HG02610 (cell line): ENCODE measurements around the gene FARP2.
"Not testable (repeated sequence)": the region's sequence is repeated elsewhere in the genome, so short reads cannot be mapped to it uniquely, and the experiment has no call there.

Experiments used
- ATAC-seq: cut with Tn5 transposase; IDR thresholded peaks from one replicate; pipeline ENCODE4 v1.9.1; 2021; ENCODE audit warnings: mild to moderate bottlenecking, moderate library complexity; ENCODE audit not compliant: unreplicated experiment

FARP2 gene

DNA sequence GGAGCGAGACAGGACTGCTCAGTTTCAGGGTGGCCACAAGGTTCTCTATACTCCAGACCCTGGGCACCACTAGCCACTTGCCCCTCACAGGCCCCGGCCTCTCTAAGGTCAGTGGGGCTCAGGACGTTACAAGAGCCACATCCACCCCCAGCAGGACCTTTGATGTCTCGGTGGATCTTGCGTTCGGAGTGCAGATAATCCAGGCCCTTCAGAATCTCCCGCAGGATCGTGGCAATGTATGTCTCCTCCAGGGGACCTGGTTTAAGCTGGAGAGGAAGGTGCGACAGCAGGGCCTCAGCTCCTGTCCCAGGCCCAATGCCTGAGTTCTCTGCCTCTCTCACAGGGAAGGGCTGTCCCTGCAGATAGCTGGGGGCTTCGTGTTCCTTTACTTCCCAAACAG lies 143.9 kb downstream of the FARP2 start:
- ATAC-seq: no peak

DNA sequence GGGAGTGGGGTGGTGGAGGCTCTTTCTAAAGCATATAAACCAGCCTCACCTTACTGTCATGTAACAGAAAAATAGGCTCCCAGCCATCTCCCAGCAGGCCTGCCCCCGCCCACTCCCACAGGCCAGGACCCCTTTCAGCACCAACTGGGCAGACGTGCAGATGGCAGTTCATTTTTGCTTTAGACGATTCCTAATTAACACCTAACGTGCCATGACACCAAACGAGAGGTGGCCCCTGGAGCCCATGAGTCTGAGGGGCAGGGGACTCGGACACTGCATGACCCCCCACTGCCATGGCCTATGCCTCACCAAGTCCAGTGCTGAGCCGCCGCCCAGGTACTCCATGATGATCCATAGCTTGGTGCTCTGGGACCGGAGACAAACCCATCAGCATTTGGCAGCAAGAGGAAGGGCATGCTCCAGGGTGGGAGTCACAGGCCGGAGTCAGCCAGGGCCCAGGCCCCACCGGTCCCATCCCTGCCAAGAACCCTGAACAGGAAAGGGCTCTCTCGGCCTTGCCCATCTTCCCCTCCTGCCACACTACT lies 144.4 kb downstream of the FARP2 start:
- ATAC-seq: no peak

DNA sequence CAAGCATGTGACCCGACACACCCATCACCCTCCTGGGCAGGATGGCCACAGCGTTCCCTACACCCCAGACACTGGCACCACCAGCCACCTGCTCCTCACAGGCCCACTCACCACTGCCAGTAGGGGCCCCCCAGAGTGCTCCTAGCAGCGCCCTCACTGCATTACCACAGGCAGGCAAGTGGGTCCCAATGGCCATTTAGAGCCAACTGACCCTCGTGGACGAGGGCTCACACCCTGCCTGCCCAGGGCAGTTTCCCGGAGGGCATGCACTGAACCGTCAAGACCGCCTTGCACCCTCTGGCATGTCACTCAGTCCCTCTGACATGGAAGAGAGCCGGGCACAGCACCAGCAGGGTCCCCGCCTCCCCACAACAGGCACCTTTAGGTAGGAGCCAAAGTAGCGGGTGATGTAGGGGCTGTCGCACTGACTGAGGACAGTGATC lies 145.0 kb downstream of the FARP2 start:
- no peak for ATAC-seq

DNA sequence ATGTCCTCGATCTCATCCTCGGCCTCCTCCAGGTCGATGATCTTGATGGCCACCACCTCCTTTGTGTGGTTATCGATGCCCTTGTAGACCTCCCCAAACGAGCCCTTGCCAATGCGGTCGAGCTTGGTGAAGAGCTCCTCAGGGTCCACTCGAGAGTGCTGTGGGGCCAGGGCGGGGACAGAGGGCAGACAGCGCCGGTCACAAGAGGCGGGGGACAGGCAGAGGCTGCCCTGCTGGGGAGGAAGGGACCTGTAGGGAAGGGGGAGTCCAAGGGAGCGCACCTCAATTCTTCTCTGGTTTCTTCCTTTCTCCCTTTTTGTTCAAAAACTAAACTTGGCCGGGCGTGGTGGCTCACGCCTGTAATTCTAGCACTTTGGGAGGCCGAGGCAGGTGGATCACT lies 145.5 kb downstream of the FARP2 start:
- ATAC-seq: no peak

DNA sequence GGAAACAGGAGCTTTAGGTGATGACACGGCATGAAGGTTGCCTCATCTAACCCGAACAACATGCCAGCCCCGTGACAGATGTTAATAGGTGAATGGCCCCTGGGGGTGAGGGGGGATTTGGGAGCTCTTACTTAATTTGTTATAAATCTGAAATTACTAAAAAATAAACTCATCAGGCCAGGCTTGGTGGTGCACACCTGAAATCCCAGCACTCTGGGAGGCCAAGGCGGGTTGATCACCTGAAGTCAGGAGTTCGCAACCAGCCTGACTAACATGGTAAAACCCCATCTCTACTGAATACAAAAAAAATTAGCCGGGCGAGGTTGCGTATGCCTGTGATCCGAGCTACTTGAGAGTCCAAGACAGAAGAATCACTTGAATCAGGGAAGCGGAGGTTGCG lies 146.2 kb downstream of the FARP2 start:
- ATAC-seq: no peak

DNA sequence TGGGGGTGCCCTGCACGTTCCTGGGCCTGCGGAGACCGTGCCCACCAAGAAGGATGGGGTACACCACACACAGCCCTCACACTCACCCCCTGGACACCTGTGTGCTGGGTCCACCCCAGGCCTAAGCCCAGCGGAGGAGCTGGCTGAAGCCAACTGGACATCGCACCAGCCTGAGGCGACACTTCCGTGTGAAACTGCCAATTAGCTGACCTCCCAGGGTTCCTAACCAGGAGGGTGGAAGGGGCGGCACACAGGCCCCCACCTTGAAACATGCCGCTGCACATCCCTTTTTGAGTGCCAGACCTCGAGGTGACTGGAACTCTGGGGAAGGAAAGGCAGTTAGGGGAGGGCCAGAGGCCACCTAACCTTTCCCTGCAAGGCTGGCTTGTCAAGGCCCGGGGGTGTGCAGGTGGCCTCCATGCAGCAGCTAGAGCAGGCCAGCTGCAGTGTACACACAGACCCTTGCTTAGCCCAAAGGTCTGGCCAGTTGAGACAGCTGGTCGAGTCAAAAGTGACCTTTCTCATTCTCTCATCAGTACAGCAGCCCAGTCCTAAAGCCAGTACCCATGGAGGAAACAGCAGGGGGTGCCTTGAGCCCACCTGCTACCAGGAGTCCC lies 147.8 kb downstream of the FARP2 start:
- no peak for ATAC-seq

DNA sequence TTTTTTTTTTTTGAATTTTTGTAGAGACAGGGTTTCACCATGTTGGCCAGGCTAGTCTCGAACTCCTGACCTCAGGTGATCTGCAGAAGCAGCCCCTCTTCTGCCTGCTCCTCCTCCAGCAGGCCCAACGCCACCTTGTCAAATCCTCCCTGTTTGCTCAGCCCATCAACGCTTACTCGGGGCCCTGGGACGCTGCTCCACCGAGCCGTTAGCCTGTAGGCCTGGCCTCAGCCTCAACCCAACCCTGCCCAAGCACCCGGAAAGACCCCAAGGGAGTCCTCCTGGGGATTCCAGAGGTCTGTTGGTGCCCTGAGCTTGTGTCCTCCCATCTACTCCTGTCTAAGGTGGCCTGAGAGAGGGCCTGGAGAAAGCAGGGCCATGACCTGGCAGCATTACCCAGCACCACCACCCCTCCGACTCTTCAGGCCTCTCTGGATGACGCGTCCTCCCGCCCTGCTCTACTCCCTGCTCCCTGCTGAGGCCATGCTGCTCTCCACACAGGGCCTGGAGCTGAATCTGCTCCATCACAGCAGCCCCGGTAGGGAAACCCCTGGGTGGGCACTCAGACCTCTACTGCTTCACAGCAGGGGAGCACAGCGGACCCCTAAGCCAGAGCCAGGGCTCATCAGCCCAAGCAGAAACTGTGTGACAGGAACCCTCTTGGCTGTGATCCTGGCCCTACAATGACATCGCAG lies 149.1 kb downstream of the FARP2 start:
- ATAC-seq: no peak

DNA sequence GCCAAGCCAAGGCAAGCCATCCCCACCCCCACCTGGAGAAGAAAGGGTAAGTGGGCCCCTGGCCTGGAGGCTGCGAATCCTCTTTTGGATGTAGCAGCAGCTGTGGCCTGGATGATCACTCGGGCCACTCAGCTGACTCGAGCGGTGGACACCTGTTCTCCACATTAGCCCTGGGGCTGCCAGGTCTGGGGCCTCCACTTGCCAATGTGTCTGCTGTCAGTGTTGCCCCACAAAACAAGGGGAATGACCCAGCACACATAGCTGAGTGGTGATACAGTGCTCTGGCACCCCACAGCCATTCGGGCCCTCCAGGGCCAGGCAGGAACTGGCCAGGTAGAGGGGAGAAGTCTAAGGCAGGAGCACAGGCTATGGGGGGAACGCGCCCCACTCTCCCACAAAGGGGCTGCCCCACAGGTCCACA lies 149.7 kb downstream of the FARP2 start:
- no peak for ATAC-seq

DNA sequence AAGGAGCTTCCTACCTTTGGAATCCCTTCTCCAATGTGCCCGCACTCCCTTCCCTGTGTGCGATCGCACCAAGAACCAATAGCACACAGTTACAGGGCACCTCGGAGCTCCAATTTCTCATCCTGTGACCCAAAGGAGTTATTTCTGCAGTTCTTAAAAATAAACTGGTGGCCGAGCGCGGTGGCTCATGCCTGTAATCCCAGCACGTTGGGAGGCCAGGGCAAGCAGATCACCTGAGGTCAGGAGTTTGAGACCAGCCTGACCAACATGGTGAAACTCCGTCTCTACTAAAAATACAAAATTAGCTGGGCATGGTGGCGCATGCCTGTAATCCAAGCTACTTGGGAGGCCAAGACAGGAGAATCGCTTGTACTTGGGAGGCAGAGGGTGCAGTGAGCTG lies 150.2 kb downstream of the FARP2 start:
- ATAC-seq: not testable (repeated sequence)

DNA sequence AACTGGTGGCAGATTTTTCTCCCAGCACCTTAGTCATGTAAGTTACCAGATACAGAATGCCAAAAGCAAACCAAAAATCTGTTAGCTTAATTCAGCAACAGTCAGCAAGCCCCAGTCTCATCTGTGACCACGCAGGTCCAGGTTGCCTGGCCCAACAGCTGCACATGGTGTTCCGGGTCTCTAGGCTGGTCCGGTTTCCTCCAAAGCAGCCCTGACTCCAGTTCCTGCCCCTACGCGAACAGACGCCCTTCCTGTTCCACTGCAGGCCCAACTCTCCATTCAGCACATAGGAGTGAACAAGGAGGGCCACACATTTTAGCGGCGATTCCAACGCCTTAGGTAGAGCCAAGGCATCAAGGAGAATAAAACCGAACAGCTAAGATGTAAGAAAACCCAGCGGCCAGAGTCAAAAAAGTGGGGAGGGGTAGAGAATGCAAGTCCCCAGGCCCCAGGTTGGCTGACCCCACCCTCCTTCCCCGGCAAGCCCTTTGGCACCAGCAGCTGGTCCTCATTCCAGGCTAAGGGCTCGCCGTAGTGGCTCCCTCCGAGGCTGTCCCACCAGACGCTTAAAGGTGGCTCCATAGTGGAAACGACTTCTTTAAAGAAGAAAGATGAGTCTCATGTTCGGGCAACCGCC lies 150.8 kb downstream of the FARP2 start:
- ATAC-seq: no peak

DNA sequence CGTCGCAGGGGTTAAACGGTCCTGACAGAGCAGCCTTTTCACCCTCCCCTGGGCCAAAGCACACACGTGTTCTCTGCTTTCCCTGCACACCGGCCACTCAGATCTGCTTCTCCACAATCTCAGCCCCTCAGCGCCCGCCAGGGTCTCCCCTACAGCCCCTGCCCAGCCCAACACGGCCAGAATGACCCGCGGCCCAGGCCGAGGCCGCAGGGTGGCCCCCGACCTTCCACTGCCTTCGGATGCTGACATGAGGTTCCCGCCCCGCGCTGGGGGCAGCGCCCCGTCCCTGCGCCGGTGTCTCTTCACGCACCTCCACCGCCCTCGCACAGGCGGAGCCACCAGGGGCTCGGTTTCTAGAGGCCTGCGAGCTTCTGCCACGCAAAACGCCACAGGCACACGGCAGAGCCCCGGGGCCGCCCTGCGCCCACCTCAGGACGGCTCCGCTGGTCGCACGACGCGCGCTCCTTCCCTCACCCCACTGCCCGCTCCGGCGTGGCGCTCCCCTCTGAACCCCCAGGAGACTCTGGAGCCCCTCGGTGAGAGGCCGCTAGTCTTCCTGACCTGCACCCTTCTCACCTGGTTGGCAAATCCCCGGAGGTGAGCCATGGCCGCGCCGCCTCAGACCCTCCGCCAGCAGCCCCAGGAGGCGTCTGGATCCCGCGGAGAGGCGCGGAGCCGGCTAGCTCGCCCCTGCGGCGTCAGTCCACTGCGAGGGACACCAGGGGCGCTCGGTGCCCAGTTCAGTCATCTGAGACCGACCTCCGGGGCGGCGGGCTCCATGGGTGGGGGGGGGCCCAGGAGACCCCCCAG lies 151.6 kb downstream of the FARP2 start:
- ATAC-seq: peak; percentile 1

DNA sequence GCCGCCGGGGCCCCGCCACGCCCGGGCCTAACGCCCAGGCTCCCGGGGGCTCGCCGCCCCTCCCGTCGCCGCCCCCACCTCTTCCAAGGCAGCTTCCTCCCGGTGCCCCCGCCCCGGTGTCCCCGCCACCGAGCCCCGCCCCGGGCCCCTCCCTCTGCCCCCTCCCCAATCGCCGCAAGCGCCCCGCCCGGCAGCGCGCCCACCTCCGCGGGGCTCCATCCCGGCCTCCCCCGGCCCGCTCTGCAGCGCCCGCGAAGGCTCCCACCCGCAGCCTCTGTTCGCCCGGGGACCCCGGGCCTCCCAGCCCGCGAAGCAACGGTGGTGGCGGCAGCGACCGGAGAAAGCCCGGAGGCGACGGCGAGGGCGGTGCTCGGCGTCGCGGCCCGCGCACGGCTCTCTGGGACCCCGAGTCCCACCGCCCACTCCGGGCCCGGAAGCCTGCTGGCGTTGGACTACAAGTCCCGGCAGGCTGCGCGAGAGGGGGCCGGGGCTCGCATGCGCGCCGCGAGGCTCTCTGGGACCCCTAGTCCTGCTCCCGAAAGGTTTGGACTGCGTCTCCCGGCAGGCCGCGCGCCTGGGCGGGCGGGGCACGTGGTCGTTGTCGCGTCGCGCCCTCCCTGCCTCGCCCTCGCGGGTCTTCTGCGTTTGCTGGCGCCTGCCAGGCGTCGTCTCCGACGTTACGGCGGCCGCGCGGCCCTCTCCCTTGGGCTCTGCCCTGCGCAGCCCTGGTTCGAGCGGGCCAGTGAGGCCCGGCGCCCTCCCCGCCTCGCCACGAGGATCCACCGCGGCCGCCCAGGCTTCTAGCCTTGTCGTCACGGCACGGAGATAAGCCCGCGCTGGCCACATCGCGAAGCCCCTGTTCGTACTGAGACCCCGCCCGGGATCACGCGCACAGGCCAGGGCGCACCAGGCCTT lies 152.4 kb downstream of the FARP2 start, which contains the start of gene STK25:
STK25 (minus strand) TSS at position 345 of the 915 bp plus-strand sequence. CDS start 549 bp downstream, outside the sequence.
- ATAC-seq: peak; percentile 95

DNA sequence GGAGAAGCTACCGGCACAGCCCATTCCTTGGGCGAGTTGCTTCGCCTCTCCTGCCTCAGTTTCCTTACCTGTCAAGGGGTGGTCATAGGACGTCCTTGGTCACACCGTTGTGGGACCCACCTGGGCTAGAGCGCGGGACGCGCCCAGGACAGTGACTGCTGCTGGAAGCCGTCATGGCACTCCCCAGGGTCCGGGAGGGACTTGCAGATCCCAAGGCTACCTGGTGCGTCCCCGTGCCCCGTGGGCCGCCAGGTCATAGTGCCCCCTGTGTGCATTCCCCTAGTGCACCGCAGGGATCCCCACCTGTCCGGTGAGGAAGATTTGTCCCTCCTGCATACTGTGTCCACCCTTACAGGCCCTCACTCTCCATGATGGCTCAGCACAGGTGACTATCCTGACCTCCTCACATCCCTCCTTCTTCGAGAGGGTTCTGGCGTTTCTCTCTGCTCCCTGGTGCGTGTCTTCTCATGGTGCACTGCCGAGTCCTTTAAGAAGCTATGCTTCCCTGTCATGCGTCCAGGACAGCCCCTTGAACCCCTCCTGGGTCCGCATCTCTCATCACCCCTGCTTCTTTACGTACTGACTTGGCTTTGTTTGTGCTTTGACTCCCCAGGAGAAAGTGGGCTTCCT lies 153.2 kb downstream of the FARP2 start:
- no peak for ATAC-seq

DNA sequence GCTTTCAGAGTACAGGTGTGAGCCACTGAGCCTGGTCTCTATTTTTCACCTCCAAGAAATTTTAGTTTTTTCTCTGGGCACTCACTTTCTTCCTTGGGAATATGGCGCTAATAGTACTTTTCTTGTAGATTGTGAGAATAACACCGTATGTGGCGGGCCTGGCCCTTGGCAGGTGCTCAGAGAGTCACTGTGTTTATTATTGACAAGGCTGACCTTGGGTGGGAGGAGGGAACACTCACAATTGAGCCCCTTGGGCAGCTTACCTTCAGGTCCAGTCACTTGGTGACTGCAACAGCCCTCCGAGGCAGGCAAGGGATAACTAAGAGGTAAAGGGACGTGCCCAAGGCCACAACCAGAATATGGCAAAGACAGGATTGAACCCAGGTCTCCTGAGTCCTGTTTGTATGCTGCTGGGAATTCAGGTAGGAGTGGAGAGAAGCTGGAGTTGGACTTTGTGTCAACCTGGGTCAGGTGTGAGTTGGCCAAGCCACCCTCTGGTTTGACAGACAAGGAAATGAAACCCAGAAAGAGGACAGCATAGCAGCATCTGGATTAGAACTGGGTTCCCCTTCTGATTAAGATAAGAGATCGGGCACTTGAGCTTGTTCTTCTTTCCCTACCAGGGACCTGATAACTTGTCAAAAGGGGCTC lies 155.1 kb downstream of the FARP2 start:
- ATAC-seq: no peak

DNA sequence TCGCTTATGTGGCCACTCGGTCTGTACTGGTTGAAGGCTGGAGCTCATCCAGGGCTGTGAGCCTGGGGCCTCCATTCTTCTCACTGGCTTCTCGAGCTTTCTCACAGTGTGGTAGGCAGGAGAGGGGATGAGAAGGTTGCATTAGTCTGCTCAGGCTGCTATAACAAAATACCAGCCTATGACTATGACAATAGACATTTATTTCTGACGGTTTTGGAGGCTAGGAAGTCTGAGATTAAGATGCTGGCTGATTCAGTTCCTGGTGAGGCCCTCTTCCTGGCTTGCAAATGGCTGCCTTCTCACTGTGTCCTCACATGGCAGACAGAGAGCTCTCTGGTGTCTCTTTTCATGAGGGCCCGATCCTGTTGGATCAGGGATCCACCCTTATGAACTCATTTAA lies 158.5 kb downstream of the FARP2 start:
- no peak for ATAC-seq

DNA sequence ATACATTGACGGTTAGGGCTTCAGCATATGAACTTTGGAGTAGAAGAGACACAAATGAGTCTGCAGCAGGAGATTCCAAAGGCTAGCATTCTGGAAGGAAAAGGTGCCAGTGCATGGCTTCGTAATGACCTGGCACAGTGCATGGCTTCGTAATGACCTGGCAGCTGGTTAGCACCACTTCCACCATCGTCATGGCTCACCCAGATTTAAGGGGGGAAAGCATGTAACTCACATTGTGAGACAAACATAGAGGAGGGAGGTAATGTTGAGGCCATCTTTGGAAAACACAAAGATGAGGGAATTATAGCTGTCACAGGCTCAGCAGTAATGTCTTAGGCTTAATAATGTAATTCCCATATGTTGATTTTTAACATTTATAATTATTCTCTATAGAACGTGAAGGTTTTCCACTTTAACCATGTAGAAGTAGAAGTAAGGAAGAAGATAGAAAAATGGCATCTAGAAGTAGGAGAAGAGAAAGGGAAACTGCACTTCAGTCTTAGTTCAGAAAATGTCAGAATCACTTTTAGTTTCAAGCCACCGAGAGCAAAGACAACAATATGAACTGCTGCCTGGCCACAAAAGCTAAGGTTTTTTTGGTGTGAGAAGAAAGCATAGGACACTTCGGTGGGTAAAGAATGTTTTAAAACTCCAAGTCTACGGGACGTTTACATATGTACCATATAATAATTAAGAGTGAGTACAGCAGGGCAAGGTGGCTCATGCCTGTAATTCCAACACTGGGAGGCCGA lies 159.1 kb downstream of the FARP2 start:
- no peak for ATAC-seq

DNA sequence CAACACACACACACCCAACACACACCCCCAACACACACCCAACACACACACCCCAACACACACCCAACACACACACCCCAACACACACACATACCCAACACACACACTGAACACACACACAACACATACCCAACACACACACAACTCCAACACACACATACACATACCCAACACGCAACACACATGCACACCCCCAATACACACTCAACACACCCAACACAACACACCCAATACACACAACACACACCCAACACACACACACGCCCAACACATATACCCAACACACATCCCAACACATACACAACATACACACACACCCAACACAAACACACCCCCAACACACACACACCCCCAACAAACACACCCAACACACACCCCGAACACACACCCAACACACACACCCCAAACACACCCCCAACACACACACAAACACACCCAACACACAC lies 160.5 kb downstream of the FARP2 start:
- no peak for ATAC-seq

DNA sequence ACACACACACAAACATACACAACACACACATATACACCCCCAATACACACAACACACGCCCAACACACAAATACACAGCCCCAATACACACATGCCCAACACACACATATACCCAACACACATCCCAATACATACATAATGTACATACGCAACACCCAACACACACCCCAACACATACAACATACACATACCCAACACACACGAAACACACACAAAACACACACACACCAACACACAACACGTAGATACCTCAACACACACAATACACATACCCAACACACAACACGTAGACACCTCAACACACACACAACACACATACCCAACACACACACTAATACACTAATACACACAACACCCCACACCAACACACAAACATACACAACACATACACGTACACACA lies 161.2 kb downstream of the FARP2 start:
- no peak for ATAC-seq
